GM13977 (cell line): Measurements from ENCODE around the gene MTA1.

ENCODE experiments used
- DNase-seq: peaks from one replicate; pipeline ENCODE4 v3.0.0; 2012; ENCODE audit warnings: low spot score
- in situ Hi-C: fragments of 300-500 bp; cut with MboI; formaldehyde crosslinking; loops from one replicate; pipeline ENCODE4 v1.12.0; 2022; ENCODE audit warnings: low sequenced_read_pairs, low pct_unique_long_range_greater_than_20kb, mixed read lengths, inconsistent platforms; ENCODE audit not compliant: unreplicated experiment
- TF ChIP-seq, protein P1 (sequence below): IDR thresholded peaks from 2 replicates; pipeline ENCODE4 v1.5.1; 2012; ENCODE audit warnings: mild to moderate bottlenecking, control low read depth; ENCODE audit not compliant: insufficient read depth; ENCODE audit errors: extremely low read depth, missing control alignments

Gene MTA1

DNA sequence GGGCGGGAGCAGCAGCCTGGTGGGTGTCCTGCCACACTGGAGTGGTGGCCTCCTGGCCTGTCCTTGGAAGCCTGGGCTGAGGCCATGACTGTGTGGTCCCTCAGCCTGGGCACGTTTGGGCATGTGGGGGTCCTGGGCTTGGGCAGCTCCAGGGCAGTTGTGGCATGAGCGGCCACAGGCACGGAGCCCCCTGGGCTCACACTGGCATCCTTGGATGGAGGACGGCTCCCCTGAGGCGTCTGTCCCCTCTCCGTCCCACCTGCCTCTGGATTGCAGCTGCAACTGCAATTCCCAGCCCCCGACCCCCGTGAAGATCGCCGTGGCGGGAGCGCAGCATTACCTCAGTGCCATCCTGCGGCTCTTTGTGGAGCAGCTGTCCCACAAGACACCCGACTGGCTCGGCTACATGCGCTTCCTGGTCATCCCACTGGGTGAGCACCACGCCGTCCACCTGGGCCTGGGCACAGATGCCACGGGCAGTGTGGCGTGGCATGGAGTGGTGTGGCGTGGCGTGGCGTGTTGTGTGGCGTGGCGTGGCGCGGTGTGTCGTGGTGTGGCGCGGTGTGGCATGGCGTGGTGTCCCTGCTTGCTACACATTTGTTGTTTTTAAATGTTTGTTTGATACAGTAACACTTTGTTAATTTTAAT is 36.4 kb upstream of the MTA1 start:
- in situ Hi-C loops: no loop called here
- no peak for DNase-seq
- TF ChIP-seq, protein P1, sequence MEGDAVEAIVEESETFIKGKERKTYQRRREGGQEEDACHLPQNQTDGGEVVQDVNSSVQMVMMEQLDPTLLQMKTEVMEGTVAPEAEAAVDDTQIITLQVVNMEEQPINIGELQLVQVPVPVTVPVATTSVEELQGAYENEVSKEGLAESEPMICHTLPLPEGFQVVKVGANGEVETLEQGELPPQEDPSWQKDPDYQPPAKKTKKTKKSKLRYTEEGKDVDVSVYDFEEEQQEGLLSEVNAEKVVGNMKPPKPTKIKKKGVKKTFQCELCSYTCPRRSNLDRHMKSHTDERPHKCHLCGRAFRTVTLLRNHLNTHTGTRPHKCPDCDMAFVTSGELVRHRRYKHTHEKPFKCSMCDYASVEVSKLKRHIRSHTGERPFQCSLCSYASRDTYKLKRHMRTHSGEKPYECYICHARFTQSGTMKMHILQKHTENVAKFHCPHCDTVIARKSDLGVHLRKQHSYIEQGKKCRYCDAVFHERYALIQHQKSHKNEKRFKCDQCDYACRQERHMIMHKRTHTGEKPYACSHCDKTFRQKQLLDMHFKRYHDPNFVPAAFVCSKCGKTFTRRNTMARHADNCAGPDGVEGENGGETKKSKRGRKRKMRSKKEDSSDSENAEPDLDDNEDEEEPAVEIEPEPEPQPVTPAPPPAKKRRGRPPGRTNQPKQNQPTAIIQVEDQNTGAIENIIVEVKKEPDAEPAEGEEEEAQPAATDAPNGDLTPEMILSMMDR: no peak

DNA sequence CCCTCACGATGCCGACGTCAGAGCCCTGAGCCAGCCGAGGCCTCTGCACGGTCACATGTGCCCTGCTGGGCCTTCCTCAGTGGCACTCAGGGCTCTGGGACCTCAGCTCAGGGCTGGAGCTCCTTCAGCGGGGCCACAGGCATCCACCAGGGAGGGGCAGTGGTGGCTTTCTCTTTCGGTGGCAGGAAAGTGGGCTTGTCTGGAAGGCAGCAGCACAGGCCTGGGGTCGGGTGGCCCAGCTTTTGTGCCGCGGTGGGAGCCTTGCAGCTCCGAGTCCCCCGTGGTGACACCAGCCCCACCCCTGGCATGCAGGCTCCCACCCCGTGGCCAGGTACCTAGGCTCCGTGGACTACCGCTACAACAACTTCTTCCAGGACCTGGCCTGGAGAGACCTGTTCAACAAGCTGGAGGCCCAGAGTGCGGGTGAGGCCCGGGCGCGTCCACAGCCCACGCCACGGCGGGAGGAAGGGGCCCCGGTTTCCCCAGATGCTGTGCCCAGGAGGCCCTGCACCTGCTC is 35.5 kb upstream of the MTA1 start:
- in situ Hi-C loops: no loop called here
- DNase-seq: no peak
- TF ChIP-seq, protein P1: no peak

- in situ Hi-C loops: no loop called here
- DNase-seq: no peak
- TF ChIP-seq, protein P1: no peak
Measured at GRCh38 chr14:105384605-105385321, 34.9 kb upstream of the MTA1 start.

GRCh38 chr14:105385322-105385637 is 34.3 kb upstream of the MTA1 start:
- no peak for DNase-seq
- in situ Hi-C loops: no loop called here
- TF ChIP-seq, protein P1: no peak

GRCh38 chr14:105385698-105386365 is 33.8 kb upstream of the MTA1 start:
- TF ChIP-seq, protein P1: no peak
- no peak for DNase-seq
- in situ Hi-C loops: no loop called here

GRCh38 chr14:105386581-105387529 is 32.8 kb upstream of the MTA1 start:
- in situ Hi-C loops: no loop called here
- TF ChIP-seq, protein P1: no peak
- no peak for DNase-seq
